Naive thymus-derived CD4-positive, alpha-beta T cell (primary cell): ENCODE measurements around the gene RSKR. TPM values are rescaled to one million over a fixed set of nuclear protein-coding genes. Genes with fewer than 3 reads are reported as not detected.
A peak's percentile ranks its signal among the peaks of the same experiment; 100 is the strongest.

Experiments used
- ATAC-seq: fragments of 150-1000 bp; cut with Tn5 transposase; 2 replicates; pipeline ENCODE4 v1.10.0; 2021; ENCODE audit warnings: mild to moderate bottlenecking, moderate library complexity
- CTCF ChIA-PET: fragments of 350-600 bp; sonication (Branson Sonifier 250); formaldehyde crosslinking; loops from one replicate; lab custom pipeline; 2021; ENCODE audit warnings: antibody characterized with exemption; lab: Charles Lee
- POLR2A ChIA-PET: fragments of 350-600 bp; sonication (Branson Sonifier 250); formaldehyde crosslinking; loops from one replicate; lab custom pipeline; 2021; ENCODE audit warnings: antibody characterized with exemption, inconsistent platforms; lab: Charles Lee
- DNase-seq, 9 donors: peaks; one replicate each; pipeline versions ENCODE4 v3.0.0 to v3.0.0-alpha.2; 2020 to 2022; ENCODE audit warnings: mixed read lengths in 1 of 9
- H3K27ac ChIP-seq: one replicate; pipeline ENCODE4 v1.7.0; 2013; ENCODE audit warnings: mild to moderate bottlenecking, low read depth, low read length, moderate library complexity
- H3K27me3 ChIP-seq, 2 donors: one replicate each; pipeline ENCODE4 v1.7.0; 2013; ENCODE audit warnings: low read length in 2 of 2, mild to moderate bottlenecking in 2 of 2, moderate library complexity in 2 of 2; ENCODE audit not compliant: control insufficient read depth in 2 of 2, insufficient read depth in 2 of 2
- H3K36me3 ChIP-seq, 3 experiments: 1 replicate in 2 of 3; 2 replicates in 1 of 3; pipeline ENCODE4 v1.7.0; 2013; ENCODE audit warnings: low read length in 3 of 3, mild to moderate bottlenecking in 3 of 3, moderate library complexity in 1 of 3; ENCODE audit not compliant: insufficient read depth in 3 of 3, control insufficient read depth in 2 of 3
- H3K4me1 ChIP-seq, 2 donors: one replicate each; pipeline ENCODE4 v1.7.0; 2013; ENCODE audit warnings: low read length in 2 of 2, mild to moderate bottlenecking in 2 of 2, moderate library complexity in 1 of 2; ENCODE audit not compliant: control insufficient read depth in 2 of 2, insufficient read depth in 2 of 2
- H3K4me3 ChIP-seq: 2 replicates; pipeline ENCODE4 v1.7.0; 2013; ENCODE audit warnings: mild to moderate bottlenecking, low read length
- H3K9me3 ChIP-seq, 3 experiments: 1 replicate in 2 of 3; 2 replicates in 1 of 3; pipeline ENCODE4 v1.7.0; 2013; ENCODE audit warnings: low read length in 3 of 3; ENCODE audit not compliant: control insufficient read depth in 2 of 3
- H3K27ac Mint-ChIP-seq, 9 donors: one replicate each; pipeline ENCODE4 v1.8.0; 2020 to 2022; ENCODE audit warnings: mixed read lengths in 9 of 9, mild to moderate bottlenecking in 8 of 9, moderate library complexity in 5 of 9, inconsistent platforms in 2 of 9
- H3K27me3 Mint-ChIP-seq, 5 donors: one replicate each; pipeline ENCODE4 v1.8.0; 2021 to 2022; ENCODE audit warnings: mixed read lengths in 5 of 5, mild to moderate bottlenecking in 1 of 5
- H3K36me3 Mint-ChIP-seq, 5 donors: one replicate each; pipeline ENCODE4 v1.8.0; 2020 to 2022; ENCODE audit warnings: mixed read lengths in 5 of 5, mild to moderate bottlenecking in 3 of 5, inconsistent platforms in 1 of 5
- H3K4me1 Mint-ChIP-seq, 7 donors: one replicate each; pipeline ENCODE4 v1.8.0; 2020 to 2022; ENCODE audit warnings: mixed read lengths in 7 of 7, mild to moderate bottlenecking in 3 of 7, inconsistent platforms in 1 of 7
- H3K4me3 Mint-ChIP-seq, 10 donors: one replicate each; pipeline ENCODE4 v1.8.0; 2020 to 2022; ENCODE audit warnings: mild to moderate bottlenecking in 10 of 10, mixed read lengths in 10 of 10, moderate library complexity in 6 of 10, inconsistent platforms in 2 of 10
- H3K9me3 Mint-ChIP-seq, 11 donors: one replicate each; pipeline ENCODE4 v1.8.0; 2020 to 2022; ENCODE audit warnings: mixed read lengths in 11 of 11, mild to moderate bottlenecking in 4 of 11, inconsistent platforms in 1 of 11, moderate library complexity in 1 of 11
- intact Hi-C, 2 donors: fragments of 100-400 bp; cut with micrococcal nuclease; formaldehyde crosslinking; loops; one replicate each; pipeline ENCODE4 v1.15.1; 2023
- polyA plus RNA-seq, 2 donors: library from polyadenylated mRNA; unstranded; fragments of 300-500 nt; fragmentation: Illumina TruSeq; gene quantifications; one replicate each; pipeline ENCODE4 v1.2.3, GENCODE V29; 2021
- total RNA-seq, 6 experiments: library from RNA in 5 of 6; stranded (reverse) in 5 of 6; gene quantifications; 1 replicate in 5 of 6; 2 replicates in 1 of 6; pipeline ENCODE4 v1.2.3 and lab custom pipeline; 2021 to 2026

The RSKR gene
- total and polyA plus RNA-seq, 7 experiments from 2014 or later, result 0.20 to 34.5 (median 26.7) TPM; not detected in 1

GRCh38 chr17:28572259-28573039 lies 41.5 kb downstream of the RSKR start:
- peaks cover 0 to 15% (median 0%) of the 10 kb centered on the region in 3 experiments for H3K36me3 ChIP-seq
- ATAC-seq (no peak), DNase-seq (no peak)
- peaks cover 32 to 33% of the 10 kb centered on the region in 2 donors for H3K4me1 ChIP-seq
- H3K27me3 ChIP-seq, result no peaks in the 10 kb centered on the region
- peak overlapping the region; percentile 84 to 97 (median 93) for H3K27ac Mint-ChIP-seq
- no peaks in the 10 kb centered on the region for H3K9me3 Mint-ChIP-seq
- POLR2A ChIA-PET, result interaction anchor here (0.7 to 12.2 kb wide), 16 partner anchors 10 to 375 kb away, joined by 3 to 172 read pairs (median 5); partner anchors contain the start of genes BLTP2, PROCA1, SPAG5 and UNC119
- peaks cover 0 to 43% (median 5%) of the 10 kb centered on the region in 5 donors for H3K36me3 Mint-ChIP-seq
- H3K27me3 Mint-ChIP-seq, result no peaks in the 10 kb centered on the region
- H3K4me3 Mint-ChIP-seq, result peak overlapping the region; percentile 93 to 99 (median 96)
- intact Hi-C loops, result loop anchor here in 1 of 2 donors (10.0 kb wide), 1 partner anchor 198 kb away; the partner anchor contains the start of genes SARM1 and VTN
- H3K9me3 ChIP-seq, result no peaks in the 10 kb centered on the region
- CTCF ChIA-PET, result interaction anchor here (0.9 to 1.3 kb wide), 2 partner anchors 27 to 385 kb away, joined by 3 to 8 read pairs; no protein-coding TSS in a partner anchor
- H3K4me1 Mint-ChIP-seq, result peaks cover 45 to 77% (median 69%) of the 10 kb centered on the region in 7 donors
- peak overlapping the region; percentile 78 for H3K4me3 ChIP-seq
- H3K27ac ChIP-seq, result peak overlapping the region; percentile 90

DNA sequence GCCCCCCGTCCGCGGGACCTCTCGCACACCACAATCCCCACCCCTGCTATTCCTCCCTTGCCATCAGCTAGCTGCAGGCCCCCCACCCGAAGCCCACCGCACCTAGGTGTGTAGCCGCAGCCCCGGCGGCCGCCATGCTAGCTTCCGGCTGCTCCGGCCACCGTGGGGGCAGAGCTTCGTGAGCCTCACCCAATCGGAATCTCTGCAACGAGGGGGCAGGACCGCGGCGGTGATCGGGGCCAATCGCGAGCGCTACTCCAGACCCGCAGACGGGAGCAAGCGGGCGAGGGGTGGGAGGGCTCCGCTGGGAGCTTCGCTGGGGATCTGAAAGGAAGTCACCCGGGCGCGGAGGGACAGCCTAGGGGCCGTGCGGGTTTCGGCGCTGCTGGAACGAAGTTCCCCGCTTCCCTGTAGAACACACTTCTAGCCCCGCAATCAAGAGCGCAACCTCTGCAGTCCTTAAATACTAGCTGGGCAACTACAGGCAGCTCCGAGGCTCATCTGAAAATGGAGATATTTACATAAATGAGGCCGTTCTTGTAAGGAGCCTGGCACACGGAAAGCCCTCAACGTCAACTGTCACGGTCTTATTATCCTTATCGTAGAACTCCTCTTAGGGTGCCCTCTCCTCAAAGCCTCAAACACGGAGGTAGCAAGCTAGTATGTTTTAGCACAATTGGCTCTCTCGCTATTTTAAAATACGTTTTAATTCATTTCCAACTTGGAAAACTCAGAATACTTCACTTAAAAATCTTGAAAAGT lies 42.4 kb downstream of the RSKR start, which contains the start of gene PIGS:
PIGS (minus strand) TSS at position 164 of the 762 bp plus-strand sequence; CDS start at position 136, 28 bp downstream.
- no peaks in the 10 kb centered on the region for H3K27me3 ChIP-seq
- H3K27ac ChIP-seq, result peak within 1 kb of the TSS; percentile 90
- intact Hi-C loops, result loop anchor here (1.0 to 10.0 kb wide), 6 partner anchors 8 to 237 kb away; partner anchors contain the start of genes SPAG5 (in 2 of the 2), UNC119 (in 2 of the 2), IFT20 (in 1 of the 2) and RPL23A (in 1 of the 2)
- peak within 1 kb of the TSS; percentile 84 to 97 (median 93) for H3K27ac Mint-ChIP-seq
- no peaks in the 10 kb centered on the region for H3K9me3 Mint-ChIP-seq
- H3K9me3 ChIP-seq, result no peaks in the 10 kb centered on the region
- CTCF ChIA-PET, result interaction anchor here (0.6 to 1.4 kb wide), 6 partner anchors 18 to 1280 kb away, joined by 3 to 8 read pairs (median 4); partner anchors contain the start of gene UNC119
- POLR2A ChIA-PET, result interaction anchor here (0.5 to 12.2 kb wide), 17 partner anchors 9 to 723 kb away, joined by 3 to 172 read pairs (median 5); partner anchors contain the start of genes BLTP2, NUFIP2, PROCA1 and SPAG5
- H3K4me3 ChIP-seq, result peak within 1 kb of the TSS; percentile 78
- H3K27me3 Mint-ChIP-seq, result no peaks in the 10 kb centered on the region
- H3K4me1 ChIP-seq, result peaks cover 28 to 31% of the 10 kb centered on the region in 2 donors
- H3K4me3 Mint-ChIP-seq, result peak within 1 kb of the TSS; percentile 93 to 99 (median 96)
- peaks cover 0 to 23% (median 0%) of the 10 kb centered on the region in 3 experiments for H3K36me3 ChIP-seq
- peaks cover 0 to 37% (median 8%) of the 10 kb centered on the region in 5 donors for H3K36me3 Mint-ChIP-seq
- peaks cover 49 to 76% (median 68%) of the 10 kb centered on the region in 7 donors for H3K4me1 Mint-ChIP-seq
- peak; percentile 99 for ATAC-seq
- DNase-seq, result peak; percentile 72 to 93 (median 84)

GRCh38 chr17:28570716-28571360 lies 43.1 kb downstream of the RSKR start:
- Mint-ChIP-seq H3K4me3 (peak overlapping the region; percentile 93 to 99 (median 96)), H3K27me3 (no peaks in the 10 kb centered on the region), H3K9me3 (no peaks in the 10 kb centered on the region), H3K27ac (peak overlapping the region; percentile 84 to 97 (median 93)), H3K4me1 (peaks cover 42 to 70% (median 64%) of the 10 kb centered on the region in 7 donors), H3K36me3 (peaks cover 0 to 34% (median 8%) of the 10 kb centered on the region in 5 donors)
- ATAC-seq (peak; percentile 60), DNase-seq (peak; percentile 33 to 61 (median 53))
- Histone ChIP-seq H3K27me3 (no peaks in the 10 kb centered on the region), H3K27ac (peak overlapping the region; percentile 90), H3K36me3 (peaks cover 0 to 24% (median 0%) of the 10 kb centered on the region in 3 experiments), H3K4me3 (peak overlapping the region; percentile 78), H3K9me3 (no peaks in the 10 kb centered on the region), H3K4me1 (peaks cover 25 to 27% of the 10 kb centered on the region in 2 donors)
- intact Hi-C loops, result loop anchor here (1.0 to 10.0 kb wide), 7 partner anchors 8 to 236 kb away; partner anchors contain the start of genes SPAG5 (in 2 of the 2), UNC119 (in 2 of the 2), IFT20 (in 1 of the 2) and RPL23A (in 1 of the 2)
- POLR2A ChIA-PET, result interaction anchor here (0.5 to 12.2 kb wide), 14 partner anchors 8 to 725 kb away, joined by 3 to 172 read pairs (median 4); partner anchors contain the start of genes BLTP2, NUFIP2, SPAG5 and UNC119
- CTCF ChIA-PET, result interaction anchor here (0.6 to 1.4 kb wide), 8 partner anchors 14 to 1279 kb away, joined by 3 to 8 read pairs (median 4); partner anchors contain the start of gene UNC119

- Histone ChIP-seq H3K27ac (peak overlapping the region; percentile 90), H3K4me1 (peaks cover 18 to 21% of the 10 kb centered on the region in 2 donors), H3K4me3 (no peak overlapping the region), H3K9me3 (no peaks in the 10 kb centered on the region), H3K36me3 (peaks cover 0 to 23% (median 0%) of the 10 kb centered on the region in 3 experiments), H3K27me3 (no peaks in the 10 kb centered on the region)
- CTCF ChIA-PET, result no interaction called here
- POLR2A ChIA-PET, result interaction anchor here (7.0 to 12.2 kb wide), 2 partner anchors 19 to 27 kb away, joined by 102 to 172 read pairs; partner anchors contain the start of genes SPAG5 and UNC119
- intact Hi-C loops, result no loop called here
- peak overlapping the region in 7 of 9 donors; percentile 52 to 94 (median 87) for H3K27ac Mint-ChIP-seq
- H3K36me3 Mint-ChIP-seq, result peaks cover 0 to 29% (median 13%) of the 10 kb centered on the region in 5 donors
- no peak for DNase-seq
- peak overlapping the region; percentile 54 to 99 (median 95) for H3K4me3 Mint-ChIP-seq
- no peak for ATAC-seq
- no peaks in the 10 kb centered on the region for H3K9me3 Mint-ChIP-seq
- no peaks in the 10 kb centered on the region for H3K27me3 Mint-ChIP-seq
- peaks cover 46 to 70% (median 60%) of the 10 kb centered on the region in 7 donors for H3K4me1 Mint-ChIP-seq
Measured at GRCh38 chr17:28569446-28569845, 44.5 kb downstream of the RSKR start.

DNA sequence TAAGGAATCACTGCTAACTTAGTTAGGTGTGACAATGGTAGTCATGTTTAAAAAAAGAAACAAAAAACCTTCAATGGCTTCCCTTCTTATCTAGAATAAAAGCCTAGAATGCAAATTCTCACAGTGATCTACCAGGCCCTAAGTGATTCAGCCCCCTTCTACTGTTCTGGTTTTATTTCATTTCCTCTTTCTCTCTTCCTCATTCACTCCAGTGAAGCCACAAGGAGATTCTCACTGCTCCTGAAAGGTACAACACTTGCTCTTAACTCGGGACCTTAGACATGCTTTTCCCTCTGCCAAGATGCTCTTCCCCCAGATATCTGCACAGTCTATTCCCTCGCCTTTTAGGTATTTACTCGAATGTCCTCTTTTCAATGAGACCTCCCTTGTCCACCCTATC lies 46.4 kb downstream of the RSKR start:
- no peaks in the 10 kb centered on the region for H3K27me3 Mint-ChIP-seq
- POLR2A ChIA-PET, result interaction anchor here (1.2 to 7.0 kb wide), 2 partner anchors 17 to 32 kb away, joined by 3 to 102 read pairs; partner anchors contain the start of gene UNC119

More for the DNA sequence above, 46.4 kb downstream of the RSKR start:
- Histone ChIP-seq H3K27me3 (no peaks in the 10 kb centered on the region), H3K4me1 (peaks cover 16 to 21% of the 10 kb centered on the region in 2 donors), H3K36me3 (peaks cover 3 to 34% (median 4%) of the 10 kb centered on the region in 3 experiments), H3K4me3 (no peak overlapping the region), H3K9me3 (no peaks in the 10 kb centered on the region), H3K27ac (no peak overlapping the region)
- Mint-ChIP-seq H3K4me3 (peak overlapping the region in 7 of 10 donors; percentile 4 to 66 (median 37)), H3K4me1 (peaks cover 40 to 60% (median 47%) of the 10 kb centered on the region in 7 donors), H3K36me3 (peaks cover 0 to 22% (median 19%) of the 10 kb centered on the region in 5 donors), H3K27ac (peak overlapping the region; percentile 7 to 69 (median 33)), H3K9me3 (no peaks in the 10 kb centered on the region)
- CTCF ChIA-PET, result no interaction called here
- intact Hi-C loops, result no loop called here
- DNase-seq (no peak), ATAC-seq (no peak)
